ENCODE measurements around the gene DDX39B. TPM values are rescaled to one million over a fixed set of nuclear protein-coding genes. Genes with fewer than 3 reads are reported as not detected.
A peak's percentile ranks its signal among the peaks of the same experiment; 100 is the strongest.
"Not testable (repeated sequence)": the region's sequence is repeated elsewhere in the genome, so short reads cannot be mapped to it uniquely, and the experiment has no call there.

Gene DDX39B
- total RNA-seq, 1 experiment from 2014 or later: 384 TPM

- DNase-seq (ENCODE audit: low read depth, low spot score); in situ Hi-C loops (cut with HindIII; ENCODE audit: low pct_unique_long_range_greater_than_20kb, low sequenced_read_pairs): not testable (repeated sequence)
These were observed 32.8 kb downstream of the DDX39B start for GRCh38 chr6:31509036-31509435.

- no peak for DNase-seq (ENCODE audit: low read depth, low spot score)
- in situ Hi-C loops (cut with HindIII; ENCODE audit: low pct_unique_long_range_greater_than_20kb, low sequenced_read_pairs): no loop called here
These were observed 39.2 kb downstream of the DDX39B start for GRCh38 chr6:31502586-31502985.

GRCh38 chr6:31499648-31500047 is 42.2 kb downstream of the DDX39B start:
- in situ Hi-C loops (cut with HindIII; ENCODE audit: low pct_unique_long_range_greater_than_20kb, low sequenced_read_pairs); DNase-seq (ENCODE audit: low read depth, low spot score): not testable (repeated sequence)

- in situ Hi-C loops (cut with HindIII; ENCODE audit: low pct_unique_long_range_greater_than_20kb, low sequenced_read_pairs): no loop called here
These were observed 43.1 kb downstream of the DDX39B start for GRCh38 chr6:31498748-31499147.

GRCh38 chr6:31497531-31498476 is 44.0 kb downstream of the DDX39B start, which contains the start of gene MICB:
TSS of gene MICB (plus strand) at chr6:31498145. CDS start at chr6:31498194, 49 bp downstream.
- peak; percentile 81 for DNase-seq (ENCODE audit: low read depth, low spot score)

More at GRCh38 chr6:31498748-31499147, 43.1 kb downstream of the DDX39B start:
- DNase-seq (ENCODE audit: low read depth, low spot score): no peak

GRCh38 chr6:31496826-31497225 is 45.0 kb downstream of the DDX39B start:
- in situ Hi-C loops (cut with HindIII; ENCODE audit: low pct_unique_long_range_greater_than_20kb, low sequenced_read_pairs); DNase-seq (ENCODE audit: low read depth, low spot score): not testable (repeated sequence)

More at GRCh38 chr6:31497531-31498476, 44.0 kb downstream of the DDX39B start, which contains the start of gene MICB:
- in situ Hi-C loops (cut with HindIII; ENCODE audit: low pct_unique_long_range_greater_than_20kb, low sequenced_read_pairs): no loop called here

GRCh38 chr6:31495580-31495979 is 46.2 kb downstream of the DDX39B start:
- in situ Hi-C loops (cut with HindIII; ENCODE audit: low pct_unique_long_range_greater_than_20kb, low sequenced_read_pairs): no loop called here
- no peak for DNase-seq (ENCODE audit: low read depth, low spot score)

- peak; percentile 70 for DNase-seq (ENCODE audit: low read depth, low spot score)
- in situ Hi-C loops (cut with HindIII; ENCODE audit: low pct_unique_long_range_greater_than_20kb, low sequenced_read_pairs): no loop called here
These were observed 47.7 kb downstream of the DDX39B start for GRCh38 chr6:31493875-31494694.

- DNase-seq (ENCODE audit: low read depth, low spot score); in situ Hi-C loops (cut with HindIII; ENCODE audit: low pct_unique_long_range_greater_than_20kb, low sequenced_read_pairs): not testable (repeated sequence)
These were observed 48.3 kb downstream of the DDX39B start for GRCh38 chr6:31493550-31493874.

GRCh38 chr6:31490115-31490873 is 51.5 kb downstream of the DDX39B start:
- in situ Hi-C loops (cut with HindIII; ENCODE audit: low pct_unique_long_range_greater_than_20kb, low sequenced_read_pairs): no loop called here
- no peak for DNase-seq (ENCODE audit: low read depth, low spot score)

GRCh38 chr6:31489086-31489485 is 52.7 kb downstream of the DDX39B start:
- no peak for DNase-seq (ENCODE audit: low read depth, low spot score)
- in situ Hi-C loops (cut with HindIII; ENCODE audit: low pct_unique_long_range_greater_than_20kb, low sequenced_read_pairs): no loop called here

- DNase-seq (ENCODE audit: low read depth, low spot score); in situ Hi-C loops (cut with HindIII; ENCODE audit: low pct_unique_long_range_greater_than_20kb, low sequenced_read_pairs): not testable (repeated sequence)
These were observed 54.1 kb downstream of the DDX39B start for GRCh38 chr6:31487674-31488073.

GRCh38 chr6:31486065-31486837 is 55.6 kb downstream of the DDX39B start:
- DNase-seq (ENCODE audit: low read depth, low spot score); in situ Hi-C loops (cut with HindIII; ENCODE audit: low pct_unique_long_range_greater_than_20kb, low sequenced_read_pairs): not testable (repeated sequence)

- no peak for DNase-seq (ENCODE audit: low read depth, low spot score)
- in situ Hi-C loops (cut with HindIII; ENCODE audit: low pct_unique_long_range_greater_than_20kb, low sequenced_read_pairs): no loop called here
These were observed 56.7 kb downstream of the DDX39B start for GRCh38 chr6:31485055-31485454.

GRCh38 chr6:31483392-31483791 is 58.4 kb downstream of the DDX39B start:
- no peak for DNase-seq (ENCODE audit: low read depth, low spot score)
- in situ Hi-C loops (cut with HindIII; ENCODE audit: low pct_unique_long_range_greater_than_20kb, low sequenced_read_pairs): no loop called here

GRCh38 chr6:31480574-31480973 is 61.2 kb downstream of the DDX39B start:
- in situ Hi-C loops (cut with HindIII; ENCODE audit: low pct_unique_long_range_greater_than_20kb, low sequenced_read_pairs): no loop called here
- DNase-seq (ENCODE audit: low read depth, low spot score): no peak
